LNCAP (cell line): ENCODE data around the gene SEC24D.

ENCODE experiments used
- CTCF ChIP-seq: fragments of 450-650 bp; IDR thresholded peaks from 2 replicates; pipeline ENCODE4 v1.5.1; 2017; ENCODE audit warnings: mild to moderate bottlenecking

Gene SEC24D

GRCh38 chr4:118835571-118836300, at the start of gene SEC24D:
TSS of gene SEC24D (minus strand) at chr4:118836126. CDS start at chr4:118833696, 2,430 bp downstream.
- TF ChIP-seq CTCF: no peak

- no peak for TF ChIP-seq CTCF
Measured at GRCh38 chr4:118884716-118885115, 48.8 kb upstream of the SEC24D start.

GRCh38 chr4:118883861-118884260, 47.9 kb upstream of the SEC24D start:
- TF ChIP-seq CTCF: no peak; the same call in 1 of the 2 replicates

GRCh38 chr4:118881512-118882146, 45.7 kb upstream of the SEC24D start:
- TF ChIP-seq CTCF: no peak

DNA sequence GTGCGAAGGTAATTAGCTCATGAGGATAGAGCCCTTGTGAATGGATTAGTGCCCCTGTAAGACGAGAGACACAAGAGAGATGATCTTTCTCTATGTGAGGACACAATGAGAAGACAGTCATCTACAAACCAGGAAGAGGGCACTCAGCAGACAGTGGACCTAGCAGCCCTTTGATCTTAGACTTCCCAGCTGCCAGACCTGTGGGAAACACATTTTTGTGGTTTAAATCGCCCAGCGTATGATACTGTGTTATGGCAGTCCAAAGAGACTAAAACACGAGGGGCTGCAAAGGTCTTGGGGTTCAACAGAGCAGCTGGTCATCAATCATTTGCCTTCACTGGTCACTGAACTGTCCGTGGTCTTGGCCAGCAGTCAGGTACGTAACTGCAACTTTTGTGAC, 43.5 kb upstream of the SEC24D start:
- TF ChIP-seq CTCF: no peak

DNA sequence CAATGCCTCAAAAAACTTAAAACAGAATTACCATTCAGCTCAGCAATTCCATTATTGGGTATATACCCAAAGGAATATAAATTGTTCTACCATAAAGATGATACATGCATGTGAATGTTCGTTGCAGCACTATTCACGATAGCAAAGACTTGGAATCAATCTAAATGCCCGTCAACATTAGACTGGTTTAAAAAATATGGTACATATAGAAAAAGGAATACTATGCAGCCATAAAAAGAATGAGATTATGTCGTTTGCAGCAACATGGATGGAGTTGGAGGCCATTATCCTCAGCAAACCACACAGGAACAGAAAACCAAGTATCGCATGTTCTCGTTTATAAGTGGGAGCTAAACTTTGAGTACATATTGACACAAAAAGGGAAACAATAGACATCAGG, 41.9 kb upstream of the SEC24D start:
- no peak for TF ChIP-seq CTCF

- TF ChIP-seq CTCF: no peak
Measured at GRCh38 chr4:118872181-118872580, 36.3 kb upstream of the SEC24D start.
